Pancreas (tissue), 10 donors: Measurements from ENCODE around the gene FFAR1. TPM values are rescaled to one million over a fixed set of nuclear protein-coding genes. Genes with fewer than 3 reads are reported as not detected.

ENCODE experiments used
- ATAC-seq, 4 donors: fragments of 200-7000 bp; cut with Tn5 transposase; one replicate each; pipeline versions ENCODE4 v1.8.0 to v1.9.1; 2020; ENCODE audit warnings: mild to moderate bottlenecking in 4 of 4, moderate library complexity in 4 of 4
- DNase-seq, 6 donors: peaks; one replicate each; pipeline ENCODE4 v3.0.0-alpha.2; 2020
- FAIRE-seq: peaks from 2 replicates; lab custom pipeline; 2012; peaks lifted over from hg19 to GRCh38; lab: Jason Lieb, UNC
- H3K27ac ChIP-seq, 4 donors: fragments of 200-600 bp; sonication (generic); 1 replicate in 3 of 4; 2 replicates in 1 of 4; pipeline versions ENCODE4 v1.5.0 to v1.8.0; 2020
- H3K27me3 ChIP-seq, 4 donors: fragments of 200-600 bp; one replicate each; pipeline ENCODE4 v1.8.0; 2021
- H3K36me3 ChIP-seq, 3 donors: fragments of 200-600 bp; sonication (generic) in 1 of 3; one replicate each; pipeline versions ENCODE4 v1.5.0 to v1.8.0; 2020 to 2021
- H3K4me1 ChIP-seq, 3 donors: fragments of 200-600 bp; one replicate each; pipeline ENCODE4 v1.8.0; 2021
- H3K4me3 ChIP-seq, 4 donors: fragments of 200-600 bp; sonication (generic) in 2 of 4; one replicate each; pipeline versions ENCODE4 v1.5.0 to v1.8.0; 2020 to 2021
- H3K9me3 ChIP-seq, 4 donors: fragments of 200-600 bp; one replicate each; pipeline ENCODE4 v1.8.0; 2021
- WGBS, 2 donors: extraction: QIAGEN DNeasy Blood & Tissue Kit; methylation state at CpG; one replicate each; pipeline ENCODE4 v1.1.7; 2013; 5-methylcytosine and 5-hydroxymethylcytosine counted together
- intact Hi-C, 3 donors: fragments of 100-400 bp; cut with DNase I; formaldehyde crosslinking; loops; one replicate each; pipeline versions ENCODE4 v1.11.1 to v1.14.2; 2022
- polyA plus RNA-seq, 2 donors: library from polyadenylated mRNA; stranded (reverse); fragments of 200-250 nt; gene quantifications; one replicate each; pipeline ENCODE4 v1.2.3, GENCODE V29; 2013
- total RNA-seq, 6 donors: library from RNA; stranded (reverse); fragmentation: NEBNext Ultra II Directional in 4 of 6; extraction: Animal tissue kit (Norgen Biotek cat#: 25700) in 4 of 6; gene quantifications; one replicate each; pipeline versions ENCODE4 v1.2.1 to v1.2.4, GENCODE V29; 2021 to 2023
- TF ChIP-seq, protein P1 (sequence below), 4 donors: fragments of 200-600 bp; sonication (generic) in 3 of 4; IDR thresholded peaks; one replicate each; pipeline versions ENCODE4 v1.5.0 to v1.8.0; 2021; ENCODE audit warnings: antibody characterized with exemption in 4 of 4
- donor health status: healthy with polysubstance abuse.
- donor health status: DM: no; HTN: no; CAD: no; lungs with moderate emphysema.
- donor health status: DM: no; HTN: no; CAD: no.
- donor health status: control.
- donor health status: control.
- donor health status: Bipolar disorder and iron deficiency.
- donor health status: DM: yes; HTN: yes; CAD: no.
- donor health status: DM: no; HTN: no; CAD: no.
- donor health status: DM: no; HTN: no; CAD: no.
- donor health status: DM: yes; HTN: yes; CAD: no.

FFAR1 gene
- total and polyA plus RNA-seq, 8 donors = 0.60 to 30.1 (median 2.6) TPM

DNA sequence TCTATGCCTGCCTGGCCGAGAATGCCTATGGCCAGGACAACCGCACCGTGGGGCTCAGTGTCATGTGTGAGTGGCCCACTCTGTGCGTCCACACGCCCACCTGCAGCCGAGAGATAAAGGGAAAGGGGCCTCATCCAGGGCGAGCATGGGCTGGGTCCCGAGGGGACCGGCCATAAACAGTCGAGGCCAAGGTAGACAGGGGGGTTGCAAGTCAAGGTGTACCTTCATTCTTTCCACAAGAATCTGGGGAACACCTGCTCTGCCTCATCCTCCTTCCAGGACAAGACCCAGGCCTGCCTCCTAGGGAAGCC, 47.4 kb upstream of the FFAR1 start:
- no peak overlapping the region for H3K4me3 ChIP-seq
- intact Hi-C loops = no loop called here
- no peaks in the 10 kb centered on the region for H3K27me3 ChIP-seq
- peak in 1 of 6 donors; percentile 0 for DNase-seq
- no peak for FAIRE-seq
- H3K27ac ChIP-seq = no peak overlapping the region
- no peaks in the 10 kb centered on the region for H3K4me1 ChIP-seq
- no peaks in the 10 kb centered on the region for H3K9me3 ChIP-seq
- 78 to 83% methylated on average over 10 of the region's 10 CpGs for WGBS, 2 donors
- no peaks in the 10 kb centered on the region for H3K36me3 ChIP-seq
- TF ChIP-seq, protein P1, sequence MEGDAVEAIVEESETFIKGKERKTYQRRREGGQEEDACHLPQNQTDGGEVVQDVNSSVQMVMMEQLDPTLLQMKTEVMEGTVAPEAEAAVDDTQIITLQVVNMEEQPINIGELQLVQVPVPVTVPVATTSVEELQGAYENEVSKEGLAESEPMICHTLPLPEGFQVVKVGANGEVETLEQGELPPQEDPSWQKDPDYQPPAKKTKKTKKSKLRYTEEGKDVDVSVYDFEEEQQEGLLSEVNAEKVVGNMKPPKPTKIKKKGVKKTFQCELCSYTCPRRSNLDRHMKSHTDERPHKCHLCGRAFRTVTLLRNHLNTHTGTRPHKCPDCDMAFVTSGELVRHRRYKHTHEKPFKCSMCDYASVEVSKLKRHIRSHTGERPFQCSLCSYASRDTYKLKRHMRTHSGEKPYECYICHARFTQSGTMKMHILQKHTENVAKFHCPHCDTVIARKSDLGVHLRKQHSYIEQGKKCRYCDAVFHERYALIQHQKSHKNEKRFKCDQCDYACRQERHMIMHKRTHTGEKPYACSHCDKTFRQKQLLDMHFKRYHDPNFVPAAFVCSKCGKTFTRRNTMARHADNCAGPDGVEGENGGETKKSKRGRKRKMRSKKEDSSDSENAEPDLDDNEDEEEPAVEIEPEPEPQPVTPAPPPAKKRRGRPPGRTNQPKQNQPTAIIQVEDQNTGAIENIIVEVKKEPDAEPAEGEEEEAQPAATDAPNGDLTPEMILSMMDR (IDR thresholded peaks at IDR 0.05) = no peak
- ATAC-seq = no peak

DNA sequence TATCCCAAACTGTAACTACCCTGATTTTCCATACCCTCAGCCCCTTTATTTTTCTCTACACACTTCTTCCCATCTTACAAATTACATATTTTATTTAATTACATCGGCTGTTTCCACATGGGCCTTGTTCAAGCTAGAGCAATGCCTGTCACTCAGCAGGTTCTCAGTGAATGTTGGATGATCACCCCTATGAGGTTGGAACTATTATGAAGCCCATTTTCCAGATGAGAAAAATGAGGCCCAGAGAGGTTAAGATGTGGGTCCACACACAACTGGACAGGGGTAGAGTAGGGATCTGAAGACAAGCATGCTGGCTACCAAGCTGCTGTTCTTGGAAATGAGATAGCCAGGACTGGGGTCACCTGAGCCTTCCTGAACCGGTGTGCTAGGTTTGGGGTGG, 45.7 kb upstream of the FFAR1 start:
- Histone ChIP-seq H3K36me3 (no peaks in the 10 kb centered on the region), H3K4me3 (no peak overlapping the region), H3K9me3 (no peaks in the 10 kb centered on the region), H3K27ac (no peak overlapping the region), H3K4me1 (no peaks in the 10 kb centered on the region), H3K27me3 (no peaks in the 10 kb centered on the region)
- intact Hi-C loops = no loop called here
- TF ChIP-seq, protein P1 (IDR thresholded peaks at IDR 0.05) = no peak
- ATAC-seq (no peak), FAIRE-seq (no peak), DNase-seq (no peak)
- 88 to 93% methylated on average over 2 of the region's 2 CpGs for WGBS, 2 donors

DNA sequence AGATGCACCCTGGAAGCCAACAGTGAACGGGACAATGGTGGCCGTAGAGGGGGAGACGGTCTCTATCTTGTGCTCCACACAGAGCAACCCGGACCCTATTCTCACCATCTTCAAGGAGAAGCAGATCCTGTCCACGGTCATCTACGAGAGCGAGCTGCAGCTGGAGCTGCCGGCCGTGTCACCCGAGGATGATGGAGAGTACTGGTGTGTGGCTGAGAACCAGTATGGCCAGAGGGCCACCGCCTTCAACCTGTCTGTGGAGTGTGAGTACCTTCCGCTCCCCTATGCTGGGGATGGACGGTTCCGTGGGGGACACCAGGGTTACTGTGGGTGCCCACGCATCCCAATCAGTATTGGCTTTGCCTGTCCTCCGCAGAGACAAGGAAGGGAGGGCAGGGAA, 45.3 kb upstream of the FFAR1 start:
- WGBS, 2 donors = 76 to 79% methylated on average over 16 of the region's 16 CpGs
- H3K9me3 ChIP-seq = no peaks in the 10 kb centered on the region
- H3K36me3 ChIP-seq = no peaks in the 10 kb centered on the region

DNA sequence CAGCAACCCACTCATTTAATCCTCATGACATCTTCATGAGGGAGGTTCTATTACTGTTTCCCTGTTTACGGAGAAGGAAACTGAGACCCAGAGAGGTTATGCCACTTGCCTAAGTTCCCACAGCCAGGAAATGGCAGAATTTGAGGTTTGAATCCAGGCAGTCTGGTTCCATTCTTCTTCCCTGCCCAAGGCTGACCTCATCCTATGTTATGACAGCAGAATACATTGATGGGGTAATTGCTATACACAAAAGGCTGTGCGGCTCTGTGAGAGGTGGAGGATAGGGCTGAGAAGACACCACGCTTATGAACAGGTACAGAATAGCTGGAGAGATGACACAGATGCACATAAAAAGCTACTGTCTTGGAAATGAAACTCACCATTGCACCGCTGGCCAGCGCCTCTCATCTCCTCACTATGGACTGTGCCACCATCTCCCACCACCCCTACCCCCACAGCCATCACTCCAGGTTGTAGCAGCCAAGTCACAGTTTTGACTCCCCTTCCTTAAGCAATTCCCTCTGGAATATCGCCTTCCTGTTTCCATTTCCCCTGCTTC, 44.3 kb upstream of the FFAR1 start:
- TF ChIP-seq, protein P1 (IDR thresholded peaks at IDR 0.05) = no peak
- DNase-seq = no peak
- WGBS, 2 donors = 80 to 88% methylated on average over 6 of the region's 6 CpGs

More for the DNA sequence above, 45.3 kb upstream of the FFAR1 start:
- no peak overlapping the region for H3K27ac ChIP-seq
- ATAC-seq = no peak
- intact Hi-C loops = no loop called here
- TF ChIP-seq, protein P1 (IDR thresholded peaks at IDR 0.05) = no peak
- no peak overlapping the region for H3K4me3 ChIP-seq
- DNase-seq = no peak
- no peaks in the 10 kb centered on the region for H3K27me3 ChIP-seq
- no peaks in the 10 kb centered on the region for H3K4me1 ChIP-seq
- FAIRE-seq = no peak

DNA sequence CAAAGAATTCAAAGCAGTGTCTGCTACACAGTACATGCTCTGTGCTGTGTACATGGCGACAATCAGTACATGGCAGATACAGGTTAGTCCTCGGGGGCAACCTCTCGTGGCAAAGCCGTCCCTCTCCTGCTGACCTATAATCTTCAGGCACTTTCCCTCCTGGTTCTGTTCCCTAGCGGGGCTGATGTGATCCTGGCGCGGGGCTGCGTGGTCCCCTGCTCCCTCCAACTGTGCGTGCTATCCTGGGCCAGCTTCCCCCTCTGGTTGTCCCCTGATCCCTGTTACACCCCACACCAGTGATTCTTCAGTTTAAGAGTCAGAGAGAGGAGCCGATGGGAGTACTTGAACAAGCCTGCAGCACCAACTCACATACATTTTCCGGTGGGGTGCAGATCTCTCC, 43.7 kb upstream of the FFAR1 start:
- intact Hi-C loops = no loop called here
- H3K36me3 ChIP-seq = no peaks in the 10 kb centered on the region
- H3K27ac ChIP-seq = no peak overlapping the region
- no peak for ATAC-seq
- TF ChIP-seq, protein P1 (IDR thresholded peaks at IDR 0.05) = no peak
- WGBS, 2 donors = 84 to 85% methylated on average over 11 of the region's 11 CpGs
- no peak for FAIRE-seq
- no peak for DNase-seq
- no peaks in the 10 kb centered on the region for H3K9me3 ChIP-seq
- no peak overlapping the region for H3K4me3 ChIP-seq
- no peaks in the 10 kb centered on the region for H3K27me3 ChIP-seq
- H3K4me1 ChIP-seq = no peaks in the 10 kb centered on the region

More for the DNA sequence above, 44.3 kb upstream of the FFAR1 start:
- H3K9me3 ChIP-seq = no peaks in the 10 kb centered on the region
- H3K4me1 ChIP-seq = no peaks in the 10 kb centered on the region
- H3K27ac ChIP-seq = no peak overlapping the region
- ATAC-seq (no peak), FAIRE-seq (no peak)
- intact Hi-C loops = no loop called here
- no peak overlapping the region for H3K4me3 ChIP-seq
- H3K27me3 ChIP-seq = no peaks in the 10 kb centered on the region
- H3K36me3 ChIP-seq = no peaks in the 10 kb centered on the region
